ENCODE results near the gene APOL3. TPM values are rescaled to one million over a fixed set of nuclear protein-coding genes. Genes with fewer than 3 reads are reported as not detected.
"Not testable (repeated sequence)": the region's sequence is repeated elsewhere in the genome, so short reads cannot be mapped to it uniquely, and the experiment has no call there.

Gene APOL3
- total and polyA plus RNA-seq, 2 donors (not counting 3 experiments of a cell fraction or from before 2014, with no cell fraction given), result 17.9 to 36.9 TPM

- no peaks in the 10 kb centered on the region for H3K9me3 ChIP-seq (replicated peaks; ENCODE audit: control insufficient read depth, insufficient read depth, low read length)
- H3K4me2 ChIP-seq (ENCODE audit: insufficient read depth, low read length), result no peak overlapping the region
- CTCF ChIA-PET, result interaction anchor here (0.5 kb wide), 1 partner anchor 26 kb away, joined by 3 read pairs; no protein-coding TSS in a partner anchor
- peaks cover 0 to 9% of the 10 kb centered on the region in 2 experiments for H3K27me3 ChIP-seq (ENCODE audit: control insufficient read depth in 2 of 2, insufficient read depth in 2 of 2, low read length in 2 of 2)
- dilution Hi-C loops (cut with MboI; ENCODE audit: extremely low pct_ligation_motif_present, low sequenced_read_pairs), result no loop called here
- POLR2A ChIA-PET, result no interaction called here
- TF ChIP-seq, protein P1, sequence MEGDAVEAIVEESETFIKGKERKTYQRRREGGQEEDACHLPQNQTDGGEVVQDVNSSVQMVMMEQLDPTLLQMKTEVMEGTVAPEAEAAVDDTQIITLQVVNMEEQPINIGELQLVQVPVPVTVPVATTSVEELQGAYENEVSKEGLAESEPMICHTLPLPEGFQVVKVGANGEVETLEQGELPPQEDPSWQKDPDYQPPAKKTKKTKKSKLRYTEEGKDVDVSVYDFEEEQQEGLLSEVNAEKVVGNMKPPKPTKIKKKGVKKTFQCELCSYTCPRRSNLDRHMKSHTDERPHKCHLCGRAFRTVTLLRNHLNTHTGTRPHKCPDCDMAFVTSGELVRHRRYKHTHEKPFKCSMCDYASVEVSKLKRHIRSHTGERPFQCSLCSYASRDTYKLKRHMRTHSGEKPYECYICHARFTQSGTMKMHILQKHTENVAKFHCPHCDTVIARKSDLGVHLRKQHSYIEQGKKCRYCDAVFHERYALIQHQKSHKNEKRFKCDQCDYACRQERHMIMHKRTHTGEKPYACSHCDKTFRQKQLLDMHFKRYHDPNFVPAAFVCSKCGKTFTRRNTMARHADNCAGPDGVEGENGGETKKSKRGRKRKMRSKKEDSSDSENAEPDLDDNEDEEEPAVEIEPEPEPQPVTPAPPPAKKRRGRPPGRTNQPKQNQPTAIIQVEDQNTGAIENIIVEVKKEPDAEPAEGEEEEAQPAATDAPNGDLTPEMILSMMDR (IDR thresholded peaks at IDR 0.05; ENCODE audit: extremely low read depth in 1 of 2, insufficient read depth in 1 of 2, low read depth in 1 of 2, low read length in 2 of 2), result no peak
- no peak for TF ChIP-seq GATA2 (IDR thresholded peaks at IDR 0.05; ENCODE audit: insufficient read depth, insufficient read length, low read depth, low read length)
- no peak for TF ChIP-seq EZH2 (IDR thresholded peaks at IDR 0.05; ENCODE audit: borderline replicate concordance, low read depth, low read length, severe bottlenecking)
- TF ChIP-seq MAX (IDR thresholded peaks at IDR 0.05; ENCODE audit: insufficient read depth, insufficient read length), result no peak
- no peak for TF ChIP-seq MYC (IDR thresholded peaks at IDR 0.05; ENCODE audit: low read depth, low read length)
- TF ChIP-seq POLR2A (IDR thresholded peaks at IDR 0.05; ENCODE audit: low read depth, low read length), result no peak
- no peak for TF ChIP-seq JUN (IDR thresholded peaks at IDR 0.05; ENCODE audit: borderline replicate concordance, insufficient read depth, insufficient read length, low read depth)
- no peak for TF ChIP-seq FOS (IDR thresholded peaks at IDR 0.05; ENCODE audit: borderline replicate concordance, insufficient read depth, low read length)
- no peak for TF ChIP-seq POLR2AphosphoS5 (IDR thresholded peaks at IDR 0.05; ENCODE audit: insufficient read depth, low read depth, low read length)
- H3K9me1 ChIP-seq (replicated peaks; ENCODE audit: control insufficient read depth, extremely low read depth, insufficient read depth, low read length), result no peaks in the 10 kb centered on the region
- no peak overlapping the region for H3K9ac ChIP-seq (replicated peaks; ENCODE audit: extremely low read depth, insufficient read depth, low read length)
- no TSS peak for BruUV-seq (replicated peaks)
- no peaks in the 10 kb centered on the region for H3K4me1 ChIP-seq (ENCODE audit: control insufficient read depth, extremely low read depth, insufficient read depth, low read length)
- DNase-seq (ENCODE audit: low read depth, low spot score) (no peak), FAIRE-seq (no peak)
- no peak overlapping the region for H3K27ac ChIP-seq (ENCODE audit: insufficient read depth, low read depth, low read length)
- intact Hi-C loops (cut with micrococcal nuclease), result no loop called here
- H3K36me3 ChIP-seq (ENCODE audit: control insufficient read depth in 2 of 2, extremely low read depth in 1 of 2, insufficient read depth in 2 of 2, low read length in 2 of 2), result no peaks in the 10 kb centered on the region
- no peak overlapping the region for H3K4me3 ChIP-seq (replicated peaks in 1 of 3; ENCODE audit: insufficient read depth in 1 of 3, low read depth in 1 of 3, low read length in 3 of 3)
- no peaks in the 10 kb centered on the region for H4K20me1 ChIP-seq (replicated peaks; ENCODE audit: control insufficient read depth, extremely low read depth, insufficient read depth, low read length)
- H3K79me2 ChIP-seq (ENCODE audit: control insufficient read depth, insufficient read depth, low read length), result no peaks in the 10 kb centered on the region
- no peak overlapping the region for H2AFZ ChIP-seq (ENCODE audit: low read depth, low read length)
Observed at GRCh38 chr22:36097880-36098279, 62.7 kb downstream of the APOL3 start.

GRCh38 chr22:36090772-36091171, 69.8 kb downstream of the APOL3 start:
- H3K4me2 ChIP-seq (ENCODE audit: insufficient read depth, low read length); CTCF ChIA-PET; H3K4me3 ChIP-seq (replicated peaks in 1 of 3; ENCODE audit: insufficient read depth in 1 of 3, low read depth in 1 of 3, low read length in 3 of 3); H4K20me1 ChIP-seq (replicated peaks; ENCODE audit: control insufficient read depth, extremely low read depth, insufficient read depth, low read length); dilution Hi-C loops (cut with MboI; ENCODE audit: extremely low pct_ligation_motif_present, low sequenced_read_pairs); H3K36me3 ChIP-seq (ENCODE audit: control insufficient read depth in 2 of 2, extremely low read depth in 1 of 2, insufficient read depth in 2 of 2, low read length in 2 of 2); H3K9me1 ChIP-seq (replicated peaks; ENCODE audit: control insufficient read depth, extremely low read depth, insufficient read depth, low read length); DNase-seq (ENCODE audit: low read depth, low spot score); H3K9ac ChIP-seq (replicated peaks; ENCODE audit: extremely low read depth, insufficient read depth, low read length); H3K27me3 ChIP-seq (ENCODE audit: control insufficient read depth in 2 of 2, insufficient read depth in 2 of 2, low read length in 2 of 2); H3K9me3 ChIP-seq (replicated peaks; ENCODE audit: control insufficient read depth, insufficient read depth, low read length); intact Hi-C loops (cut with micrococcal nuclease); POLR2A ChIA-PET; H2AFZ ChIP-seq (ENCODE audit: low read depth, low read length); FAIRE-seq; H3K4me1 ChIP-seq (ENCODE audit: control insufficient read depth, extremely low read depth, insufficient read depth, low read length); H3K79me2 ChIP-seq (ENCODE audit: control insufficient read depth, insufficient read depth, low read length); H3K27ac ChIP-seq (ENCODE audit: insufficient read depth, low read depth, low read length); BruUV-seq (replicated peaks): not testable (repeated sequence)

All from endothelial cell of umbilical vein (primary cell).